ENCODE data around the gene SNRPA.

- TF ChIP-seq CTCF (IDR thresholded peaks at IDR 0.05; ENCODE audit: poor library complexity) = no peak
- TF ChIP-seq EZH2 (IDR thresholded peaks at IDR 0.05; ENCODE audit: borderline replicate concordance) = no peak
- no peak for TF ChIP-seq EZH2phosphoT487 (IDR thresholded peaks at IDR 0.05; ENCODE audit: low read depth, severe bottlenecking, unreplicated experiment)
These were observed 50.7 kb downstream of the SNRPA start for GRCh38 chr19:40801426-40802299.
